GM12878 (cell line): ENCODE results near the gene CRYGD. TPM values are rescaled to one million over a fixed set of nuclear protein-coding genes. Genes with fewer than 3 reads are reported as not detected.

ENCODE experiments used
- HDGF ChIP-seq: fragments of 450-650 bp; IDR thresholded peaks from 2 replicates; pipeline ENCODE4 v1.6.1; 2016; ENCODE audit warnings: antibody characterized with exemption
- IKZF1 ChIP-seq: fragments of 450-650 bp; conservative IDR thresholded peaks from 2 replicates; pipeline ENCODE4 v1.6.1; 2017; ENCODE audit warnings: antibody characterized with exemption, mild to moderate bottlenecking
- NR2C2 ChIP-seq: IDR thresholded peaks from 2 replicates; pipeline ENCODE4 v1.6.1; 2011; ENCODE audit warnings: borderline replicate concordance, low read depth; ENCODE audit not compliant: control insufficient read depth, insufficient read length
- PAX5 ChIP-seq: IDR thresholded peaks from 2 replicates; pipeline ENCODE4 v1.6.1; 2011; ENCODE audit warnings: low read depth, low read length, borderline replicate concordance
- SIX5 ChIP-seq: IDR thresholded peaks from 2 replicates; pipeline ENCODE4 v1.6.1; 2011; ENCODE audit warnings: mild to moderate bottlenecking, low read depth, low read length, moderate library complexity; ENCODE audit not compliant: severe bottlenecking
- STAT3 ChIP-seq: IDR thresholded peaks from 2 replicates; pipeline ENCODE4 v1.6.1; 2011; ENCODE audit warnings: low read depth, low read length, improper control_type of control experiment
- ZBED1 ChIP-seq: IDR thresholded peaks from 2 replicates; pipeline ENCODE4 v1.6.1; 2016; ENCODE audit warnings: borderline replicate concordance
- polyA plus RNA-seq, 11 experiments: library from polyadenylated mRNA; depleted of rRNA in 4 of 11; unstranded in 6 of 11; stranded (reverse) in 5 of 11; fragments of >200 nt; fragmentation: Nextera tagmentation in 4 of 11; fragmentation: Illumina TruSeq in 1 of 11; extraction: Ambion mirVana in 4 of 11; extraction: Trizol in 1 of 11; gene quantifications; 1 replicate in 1 of 11; 2 replicates in 10 of 11; pipeline versions ENCODE4 v1.2.1 to v1.2.3, GENCODE V29; 2011 to 2016; ENCODE audit warnings: inconsistent platforms in 2 of 11, missing spikeins in 2 of 11, low read depth in 1 of 11
- total RNA-seq, 4 experiments: library from RNA; depleted of rRNA in 3 of 4; stranded (reverse); fragments of >200 nt in 3 of 4; fragmentation: Illumina TruSeq in 1 of 4; extraction: Trizol in 1 of 4; gene quantifications; 2 replicates each; pipeline versions ENCODE4 v1.2.1 to v1.2.3, GENCODE V29; 2013 to 2021
- TF ChIP-seq, protein P1 (sequence below): fragments of 150-350 bp; IDR thresholded peaks from 2 replicates; pipeline ENCODE4 v1.6.1; 2014; ENCODE audit warnings: mild to moderate bottlenecking, low read depth, low read length
- TF ChIP-seq, protein P2 (sequence below): fragments of 450-650 bp; IDR thresholded peaks from 2 replicates; pipeline ENCODE4 v1.6.1; 2016; ENCODE audit warnings: mild to moderate bottlenecking
- TF ChIP-seq, protein P3 (sequence below): fragments of 150-350 bp; IDR thresholded peaks from 2 replicates; pipeline ENCODE4 v1.6.1; 2016; ENCODE audit warnings: low read depth, low read length

The CRYGD gene
- total and polyA plus RNA-seq, 10 of the 15 experiments (the other 5 are each of a cell fraction or from before 2014, with no cell fraction given): not detected

DNA sequence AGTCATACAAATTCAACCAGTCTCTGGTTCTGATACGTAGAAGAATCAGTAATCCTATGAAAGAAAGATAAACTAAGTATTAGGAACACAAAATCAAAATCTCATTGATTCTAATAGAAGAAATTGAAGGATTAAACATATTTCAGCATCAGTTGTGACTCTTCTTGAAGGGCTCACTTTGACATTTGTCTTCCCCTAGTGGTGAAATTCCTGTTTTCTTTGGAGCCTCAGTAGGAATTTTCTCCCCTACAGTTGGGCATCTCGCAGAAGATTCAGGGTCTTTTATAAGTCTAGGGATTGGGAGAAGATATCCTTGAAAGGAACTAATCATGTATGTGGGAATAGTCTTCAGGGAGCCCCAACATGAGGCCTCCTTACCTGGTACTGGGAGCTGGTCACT, 24.5 kb upstream of the CRYGD start (continued):
- TF ChIP-seq NR2C2: no peak
- TF ChIP-seq, protein P1, sequence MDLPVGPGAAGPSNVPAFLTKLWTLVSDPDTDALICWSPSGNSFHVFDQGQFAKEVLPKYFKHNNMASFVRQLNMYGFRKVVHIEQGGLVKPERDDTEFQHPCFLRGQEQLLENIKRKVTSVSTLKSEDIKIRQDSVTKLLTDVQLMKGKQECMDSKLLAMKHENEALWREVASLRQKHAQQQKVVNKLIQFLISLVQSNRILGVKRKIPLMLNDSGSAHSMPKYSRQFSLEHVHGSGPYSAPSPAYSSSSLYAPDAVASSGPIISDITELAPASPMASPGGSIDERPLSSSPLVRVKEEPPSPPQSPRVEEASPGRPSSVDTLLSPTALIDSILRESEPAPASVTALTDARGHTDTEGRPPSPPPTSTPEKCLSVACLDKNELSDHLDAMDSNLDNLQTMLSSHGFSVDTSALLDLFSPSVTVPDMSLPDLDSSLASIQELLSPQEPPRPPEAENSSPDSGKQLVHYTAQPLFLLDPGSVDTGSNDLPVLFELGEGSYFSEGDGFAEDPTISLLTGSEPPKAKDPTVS: no peak
- TF ChIP-seq ZBED1: no peak
- TF ChIP-seq, protein P2, sequence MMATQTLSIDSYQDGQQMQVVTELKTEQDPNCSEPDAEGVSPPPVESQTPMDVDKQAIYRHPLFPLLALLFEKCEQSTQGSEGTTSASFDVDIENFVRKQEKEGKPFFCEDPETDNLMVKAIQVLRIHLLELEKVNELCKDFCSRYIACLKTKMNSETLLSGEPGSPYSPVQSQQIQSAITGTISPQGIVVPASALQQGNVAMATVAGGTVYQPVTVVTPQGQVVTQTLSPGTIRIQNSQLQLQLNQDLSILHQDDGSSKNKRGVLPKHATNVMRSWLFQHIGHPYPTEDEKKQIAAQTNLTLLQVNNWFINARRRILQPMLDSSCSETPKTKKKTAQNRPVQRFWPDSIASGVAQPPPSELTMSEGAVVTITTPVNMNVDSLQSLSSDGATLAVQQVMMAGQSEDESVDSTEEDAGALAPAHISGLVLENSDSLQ: no peak
- TF ChIP-seq, protein P3, sequence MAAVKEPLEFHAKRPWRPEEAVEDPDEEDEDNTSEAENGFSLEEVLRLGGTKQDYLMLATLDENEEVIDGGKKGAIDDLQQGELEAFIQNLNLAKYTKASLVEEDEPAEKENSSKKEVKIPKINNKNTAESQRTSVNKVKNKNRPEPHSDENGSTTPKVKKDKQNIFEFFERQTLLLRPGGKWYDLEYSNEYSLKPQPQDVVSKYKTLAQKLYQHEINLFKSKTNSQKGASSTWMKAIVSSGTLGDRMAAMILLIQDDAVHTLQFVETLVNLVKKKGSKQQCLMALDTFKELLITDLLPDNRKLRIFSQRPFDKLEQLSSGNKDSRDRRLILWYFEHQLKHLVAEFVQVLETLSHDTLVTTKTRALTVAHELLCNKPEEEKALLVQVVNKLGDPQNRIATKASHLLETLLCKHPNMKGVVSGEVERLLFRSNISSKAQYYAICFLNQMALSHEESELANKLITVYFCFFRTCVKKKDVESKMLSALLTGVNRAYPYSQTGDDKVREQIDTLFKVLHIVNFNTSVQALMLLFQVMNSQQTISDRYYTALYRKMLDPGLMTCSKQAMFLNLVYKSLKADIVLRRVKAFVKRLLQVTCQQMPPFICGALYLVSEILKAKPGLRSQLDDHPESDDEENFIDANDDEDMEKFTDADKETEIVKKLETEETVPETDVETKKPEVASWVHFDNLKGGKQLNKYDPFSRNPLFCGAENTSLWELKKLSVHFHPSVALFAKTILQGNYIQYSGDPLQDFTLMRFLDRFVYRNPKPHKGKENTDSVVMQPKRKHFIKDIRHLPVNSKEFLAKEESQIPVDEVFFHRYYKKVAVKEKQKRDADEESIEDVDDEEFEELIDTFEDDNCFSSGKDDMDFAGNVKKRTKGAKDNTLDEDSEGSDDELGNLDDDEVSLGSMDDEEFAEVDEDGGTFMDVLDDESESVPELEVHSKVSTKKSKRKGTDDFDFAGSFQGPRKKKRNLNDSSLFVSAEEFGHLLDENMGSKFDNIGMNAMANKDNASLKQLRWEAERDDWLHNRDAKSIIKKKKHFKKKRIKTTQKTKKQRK: no peak
- no peak for TF ChIP-seq IKZF1
- TF ChIP-seq STAT3: no peak
- no peak for TF ChIP-seq HDGF
- no peak for TF ChIP-seq PAX5
- TF ChIP-seq SIX5: no peak
